C4-2B (cell line): Measurements from ENCODE around the gene FBXO34.

Experiments
- ZFX ChIP-seq: fragments of 450-650 bp; IDR thresholded peaks from 2 replicates; pipeline ENCODE4 v1.6.1; 2017
- TF ChIP-seq, protein P1 (sequence below): fragments of 450-650 bp; conservative IDR thresholded peaks from 2 replicates; pipeline ENCODE4 v1.5.1; 2017; ENCODE audit warnings: mild to moderate bottlenecking

DNA sequence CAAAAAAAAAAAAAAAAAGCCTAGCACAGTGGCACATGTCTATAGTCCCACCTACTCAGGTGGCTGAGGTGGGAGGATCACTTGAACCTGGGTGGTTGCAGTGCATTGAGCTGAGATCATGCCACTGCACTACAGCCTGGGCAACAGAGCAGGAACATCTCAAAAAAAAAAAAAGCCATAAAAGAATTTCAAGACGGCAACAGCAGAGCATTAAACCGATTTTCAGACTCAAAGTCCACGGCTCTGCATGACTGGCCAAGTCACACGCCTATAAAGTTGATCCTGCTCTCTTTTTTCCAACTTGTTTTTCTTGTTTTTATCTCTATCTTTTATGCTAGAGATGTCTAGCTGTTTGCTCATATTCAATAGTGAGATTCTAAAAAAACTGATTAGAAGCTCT lies 45.3 kb downstream of the FBXO34 start:
- TF ChIP-seq, protein P1, sequence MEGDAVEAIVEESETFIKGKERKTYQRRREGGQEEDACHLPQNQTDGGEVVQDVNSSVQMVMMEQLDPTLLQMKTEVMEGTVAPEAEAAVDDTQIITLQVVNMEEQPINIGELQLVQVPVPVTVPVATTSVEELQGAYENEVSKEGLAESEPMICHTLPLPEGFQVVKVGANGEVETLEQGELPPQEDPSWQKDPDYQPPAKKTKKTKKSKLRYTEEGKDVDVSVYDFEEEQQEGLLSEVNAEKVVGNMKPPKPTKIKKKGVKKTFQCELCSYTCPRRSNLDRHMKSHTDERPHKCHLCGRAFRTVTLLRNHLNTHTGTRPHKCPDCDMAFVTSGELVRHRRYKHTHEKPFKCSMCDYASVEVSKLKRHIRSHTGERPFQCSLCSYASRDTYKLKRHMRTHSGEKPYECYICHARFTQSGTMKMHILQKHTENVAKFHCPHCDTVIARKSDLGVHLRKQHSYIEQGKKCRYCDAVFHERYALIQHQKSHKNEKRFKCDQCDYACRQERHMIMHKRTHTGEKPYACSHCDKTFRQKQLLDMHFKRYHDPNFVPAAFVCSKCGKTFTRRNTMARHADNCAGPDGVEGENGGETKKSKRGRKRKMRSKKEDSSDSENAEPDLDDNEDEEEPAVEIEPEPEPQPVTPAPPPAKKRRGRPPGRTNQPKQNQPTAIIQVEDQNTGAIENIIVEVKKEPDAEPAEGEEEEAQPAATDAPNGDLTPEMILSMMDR, result no peak
- no peak for TF ChIP-seq ZFX
